ENCODE data around the gene ZBTB7C. TPM values are rescaled to one million over a fixed set of nuclear protein-coding genes. Genes with fewer than 3 reads are reported as not detected.

Gene ZBTB7C
- total and polyA plus RNA-seq, 10 of the 15 experiments (the other 5 are each of a cell fraction or from before 2014, with no cell fraction given), result under 0.01 to 0.08 (median 0.01) TPM; not detected in 7

- TF ChIP-seq, protein P1, sequence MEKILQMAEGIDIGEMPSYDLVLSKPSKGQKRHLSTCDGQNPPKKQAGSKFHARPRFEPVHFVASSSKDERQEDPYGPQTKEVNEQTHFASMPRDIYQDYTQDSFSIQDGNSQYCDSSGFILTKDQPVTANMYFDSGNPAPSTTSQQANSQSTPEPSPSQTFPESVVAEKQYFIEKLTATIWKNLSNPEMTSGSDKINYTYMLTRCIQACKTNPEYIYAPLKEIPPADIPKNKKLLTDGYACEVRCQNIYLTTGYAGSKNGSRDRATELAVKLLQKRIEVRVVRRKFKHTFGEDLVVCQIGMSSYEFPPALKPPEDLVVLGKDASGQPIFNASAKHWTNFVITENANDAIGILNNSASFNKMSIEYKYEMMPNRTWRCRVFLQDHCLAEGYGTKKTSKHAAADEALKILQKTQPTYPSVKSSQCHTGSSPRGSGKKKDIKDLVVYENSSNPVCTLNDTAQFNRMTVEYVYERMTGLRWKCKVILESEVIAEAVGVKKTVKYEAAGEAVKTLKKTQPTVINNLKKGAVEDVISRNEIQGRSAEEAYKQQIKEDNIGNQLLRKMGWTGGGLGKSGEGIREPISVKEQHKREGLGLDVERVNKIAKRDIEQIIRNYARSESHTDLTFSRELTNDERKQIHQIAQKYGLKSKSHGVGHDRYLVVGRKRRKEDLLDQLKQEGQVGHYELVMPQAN (conservative IDR thresholded peaks at IDR 0.05), result no peak
Measured at GRCh38 chr18:48085781-48086487, 323.2 kb downstream of the ZBTB7C start (continued).

DNA sequence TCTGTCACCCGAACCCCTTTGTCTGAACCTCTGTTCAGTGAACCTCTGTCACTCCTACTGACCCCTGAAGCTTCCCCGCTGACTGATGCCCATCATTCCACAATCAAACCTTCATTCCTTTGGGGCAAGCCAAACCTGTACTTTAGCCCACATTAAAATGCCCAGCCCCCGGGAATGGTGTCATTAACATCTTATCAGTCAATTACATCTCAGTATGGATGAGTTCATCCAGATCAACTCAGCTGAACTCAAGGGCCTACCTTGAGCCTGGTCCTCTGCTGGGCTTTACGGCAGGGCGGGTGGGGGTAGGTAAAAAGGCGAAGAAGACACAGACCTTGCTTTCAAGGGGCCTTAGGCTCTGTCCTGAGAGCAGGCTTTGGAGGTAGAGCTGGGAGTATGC lies 324.3 kb downstream of the ZBTB7C start:
- Histone ChIP-seq H3K79me2 (ENCODE audit: control insufficient read depth, insufficient read depth, low read length) (no peaks in the 10 kb centered on the region), H3K4me3 (no peak overlapping the region), H4K20me1 (ENCODE audit: control insufficient read depth, insufficient read depth) (no peaks in the 10 kb centered on the region), H2AFZ (ENCODE audit: control insufficient read depth, low read depth, low read length) (no peak overlapping the region), H3K4me2 (ENCODE audit: control insufficient read depth, insufficient read depth) (no peak overlapping the region), H3K27ac (ENCODE audit: control insufficient read depth, insufficient read depth) (no peak overlapping the region), H3K27me3 (replicated peaks in 1 of 2; ENCODE audit: control insufficient read depth in 2 of 2, insufficient read depth in 2 of 2, low read length in 1 of 2) (no peaks in the 10 kb centered on the region; a peak in 1 of 4 replicates), H3K9me3 (replicated peaks; ENCODE audit: control insufficient read depth, insufficient read depth, low read length) (no peaks in the 10 kb centered on the region), H3K4me1 (ENCODE audit: control insufficient read depth, insufficient read depth, low read length) (no peaks in the 10 kb centered on the region), H3K36me3 (ENCODE audit: control insufficient read depth in 2 of 2, insufficient read depth in 2 of 2, low read length in 1 of 2) (no peaks in the 10 kb centered on the region), H3K9ac (ENCODE audit: control insufficient read depth, insufficient read depth, low read length) (no peak overlapping the region)
- in situ Hi-C loops (cut with MboI) (no loop called here), intact Hi-C loops (cut with micrococcal nuclease; ENCODE audit: unreplicated experiment) (no loop called here)
- 17% methylated on average over 6 of the region's 6 CpGs for WGBS (ENCODE audit: insufficient coverage, insufficient replicate concordance, low lambda C conversion rate, missing lambda C conversion rate)
- TF ChIP-seq CEBPB (IDR thresholded peaks at IDR 0.05; ENCODE audit: borderline replicate concordance in 1 of 2, low read depth in 2 of 2, low read length in 2 of 2), result no peak
- no peak for TF ChIP-seq CBX5 (IDR thresholded peaks at IDR 0.05; ENCODE audit: low read depth)
- TF ChIP-seq CHD4 (IDR thresholded peaks at IDR 0.05), result no peak
- TF ChIP-seq, protein P2, sequence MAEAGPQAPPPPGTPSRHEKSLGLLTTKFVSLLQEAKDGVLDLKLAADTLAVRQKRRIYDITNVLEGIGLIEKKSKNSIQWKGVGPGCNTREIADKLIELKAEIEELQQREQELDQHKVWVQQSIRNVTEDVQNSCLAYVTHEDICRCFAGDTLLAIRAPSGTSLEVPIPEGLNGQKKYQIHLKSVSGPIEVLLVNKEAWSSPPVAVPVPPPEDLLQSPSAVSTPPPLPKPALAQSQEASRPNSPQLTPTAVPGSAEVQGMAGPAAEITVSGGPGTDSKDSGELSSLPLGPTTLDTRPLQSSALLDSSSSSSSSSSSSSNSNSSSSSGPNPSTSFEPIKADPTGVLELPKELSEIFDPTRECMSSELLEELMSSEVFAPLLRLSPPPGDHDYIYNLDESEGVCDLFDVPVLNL (IDR thresholded peaks at IDR 0.05; ENCODE audit: low read depth, low read length), result no peak
- TF ChIP-seq EGR1 (IDR thresholded peaks at IDR 0.05; ENCODE audit: borderline replicate concordance in 1 of 2, low read depth in 2 of 2, low read length in 2 of 2), result no peak
- no peak for TF ChIP-seq GABPA (IDR thresholded peaks at IDR 0.05; ENCODE audit: low read depth)
- TF ChIP-seq RAD21 (IDR thresholded peaks at IDR 0.05; ENCODE audit: insufficient read depth, low read depth, low read length), result no peak
- no peak for TF ChIP-seq LARP7 (IDR thresholded peaks at IDR 0.05)
- TF ChIP-seq RCOR1 (conservative IDR thresholded peaks at IDR 0.05; ENCODE audit: low read depth, low read length), result no peak
- TF ChIP-seq SPI1 (IDR thresholded peaks at IDR 0.05; ENCODE audit: borderline replicate concordance, insufficient read depth, low read depth, low read length), result no peak
- TF ChIP-seq MEF2A (IDR thresholded peaks at IDR 0.05; ENCODE audit: insufficient read depth, low read depth, low read length), result no peak
- ATAC-seq (no peak), FAIRE-seq (no peak), DNase-seq (ENCODE audit: low read depth, low spot score) (no peak)
- ChIA-PET RAD21 (ENCODE audit: unreplicated experiment) (no interaction called here), CTCF (no interaction called here), POLR2A (no interaction called here), SMC1A (ENCODE audit: uncharacterized antibody, unreplicated experiment) (no interaction called here)
- BruUV-seq (replicated peaks), result no TSS peak

Measured in GM12878 (cell line).